ENCODE measurements around the gene PTPRR.

The PTPRR gene

GRCh38 chr12:70605976-70606375, 314.6 kb downstream of the PTPRR start:
- no peaks in the 10 kb centered on the region for H3K79me2 ChIP-seq
- H3K36me3 ChIP-seq (ENCODE audit: control insufficient read depth, insufficient read depth, low read length) = no peaks in the 10 kb centered on the region

GRCh38 chr12:70604662-70605061, 315.9 kb downstream of the PTPRR start:
- H3K36me3 ChIP-seq (ENCODE audit: control insufficient read depth, insufficient read depth, low read length) = no peaks in the 10 kb centered on the region
- no peaks in the 10 kb centered on the region for H3K79me2 ChIP-seq
- no peak overlapping the region for H3K9ac ChIP-seq
- no peak for TF ChIP-seq CTCF (IDR thresholded peaks at IDR 0.05)
- no peaks in the 10 kb centered on the region for H3K9me3 ChIP-seq (ENCODE audit: control insufficient read depth, low read length)
- H2AFZ ChIP-seq = no peak overlapping the region
- H3K27me3 ChIP-seq (ENCODE audit: control insufficient read depth, insufficient read depth, low read length) = no peaks in the 10 kb centered on the region
- H3K4me1 ChIP-seq = no peaks in the 10 kb centered on the region
- H3K4me3 ChIP-seq (ENCODE audit: low read depth, low read length) = no peak overlapping the region
- no peak overlapping the region for H3K4me2 ChIP-seq (ENCODE audit: low read length)
- H3K27ac ChIP-seq = no peak overlapping the region

More at GRCh38 chr12:70605976-70606375, 314.6 kb downstream of the PTPRR start:
- H3K4me1 ChIP-seq = no peaks in the 10 kb centered on the region
- H3K9ac ChIP-seq = no peak overlapping the region
- no peak overlapping the region for H3K4me2 ChIP-seq (ENCODE audit: low read length)
- no peak overlapping the region for H3K4me3 ChIP-seq (ENCODE audit: low read depth, low read length)
- H2AFZ ChIP-seq = no peak overlapping the region
- TF ChIP-seq CTCF (IDR thresholded peaks at IDR 0.05) = no peak
- no peak overlapping the region for H3K27ac ChIP-seq
- H3K9me3 ChIP-seq (ENCODE audit: control insufficient read depth, low read length) = no peaks in the 10 kb centered on the region
- H3K27me3 ChIP-seq (ENCODE audit: control insufficient read depth, insufficient read depth, low read length) = no peaks in the 10 kb centered on the region

- Histone ChIP-seq H3K4me2 (ENCODE audit: low read length) (no peak overlapping the region), H3K27ac (no peak overlapping the region), H3K36me3 (ENCODE audit: control insufficient read depth, insufficient read depth, low read length) (no peaks in the 10 kb centered on the region), H3K9ac (no peak overlapping the region), H3K9me3 (ENCODE audit: control insufficient read depth, low read length) (no peaks in the 10 kb centered on the region), H2AFZ (no peak overlapping the region), H3K4me3 (ENCODE audit: low read depth, low read length) (no peak overlapping the region), H3K79me2 (no peaks in the 10 kb centered on the region), H3K27me3 (ENCODE audit: control insufficient read depth, insufficient read depth, low read length) (no peaks in the 10 kb centered on the region), H3K4me1 (no peaks in the 10 kb centered on the region)
- no peak for TF ChIP-seq CTCF (IDR thresholded peaks at IDR 0.05)
Measured at GRCh38 chr12:70603044-70603443, 317.5 kb downstream of the PTPRR start.

GRCh38 chr12:70598467-70599193, 321.9 kb downstream of the PTPRR start:
- H3K9ac ChIP-seq = no peak overlapping the region
- no peaks in the 10 kb centered on the region for H3K79me2 ChIP-seq
- H3K27me3 ChIP-seq (ENCODE audit: control insufficient read depth, insufficient read depth, low read length) = no peaks in the 10 kb centered on the region
- no peak overlapping the region for H3K4me2 ChIP-seq (ENCODE audit: low read length)
- H3K27ac ChIP-seq = no peak overlapping the region
- H2AFZ ChIP-seq = no peak overlapping the region
- no peaks in the 10 kb centered on the region for H3K4me1 ChIP-seq
- no peaks in the 10 kb centered on the region for H3K36me3 ChIP-seq (ENCODE audit: control insufficient read depth, insufficient read depth, low read length)
- no peak overlapping the region for H3K4me3 ChIP-seq (ENCODE audit: low read depth, low read length)
- no peak for TF ChIP-seq CTCF (IDR thresholded peaks at IDR 0.05)
- no peaks in the 10 kb centered on the region for H3K9me3 ChIP-seq (ENCODE audit: control insufficient read depth, low read length)

GRCh38 chr12:70592664-70593063, 327.9 kb downstream of the PTPRR start:
- H3K36me3 ChIP-seq (ENCODE audit: control insufficient read depth, insufficient read depth, low read length) = no peaks in the 10 kb centered on the region
- TF ChIP-seq CTCF (IDR thresholded peaks at IDR 0.05) = no peak

More at GRCh38 chr12:70592664-70593063, 327.9 kb downstream of the PTPRR start:
- Histone ChIP-seq H3K4me2 (ENCODE audit: low read length) (no peak overlapping the region), H3K9ac (no peak overlapping the region), H3K27me3 (ENCODE audit: control insufficient read depth, insufficient read depth, low read length) (no peaks in the 10 kb centered on the region), H3K27ac (no peak overlapping the region), H3K79me2 (no peaks in the 10 kb centered on the region), H2AFZ (no peak overlapping the region), H3K4me3 (ENCODE audit: low read depth, low read length) (no peak overlapping the region), H3K9me3 (ENCODE audit: control insufficient read depth, low read length) (no peaks in the 10 kb centered on the region), H3K4me1 (no peaks in the 10 kb centered on the region)

Data from parathyroid adenoma (tissue), 2 donors.